ENCODE data around the gene NUP205.

The NUP205 gene

GRCh38 chr7:135557455-135558336 is at the start of gene NUP205:
Gene NUP205, plus strand, starts transcription at chr7:135557917. Its CDS starts 28 bp downstream, at chr7:135557945.
- DNase-seq, result peak; percentile 65

- DNase-seq, result peak; percentile 1
Observed at GRCh38 chr7:135508883-135509588, 48.7 kb upstream of the NUP205 start.

GRCh38 chr7:135509589-135509838 is 48.2 kb upstream of the NUP205 start:
- no peak for DNase-seq

- peak; percentile 96 for DNase-seq
Observed at GRCh38 chr7:135509839-135510591, 47.7 kb upstream of the NUP205 start, which contains the start of gene CNOT4. Gene CNOT4, minus strand, starts transcription at chr7:135510102. Its CDS starts 71,771 bp downstream, at chr7:135438331.

GRCh38 chr7:135510592-135511183 is 47.0 kb upstream of the NUP205 start:
- no peak for DNase-seq

- DNase-seq, result no peak
Observed at GRCh38 chr7:135512135-135512887, 45.4 kb upstream of the NUP205 start.

GRCh38 chr7:135514856-135515255 is 42.9 kb upstream of the NUP205 start:
- DNase-seq, result no peak

GRCh38 chr7:135517060-135517459 is 40.7 kb upstream of the NUP205 start:
- no peak for DNase-seq

GRCh38 chr7:135518748-135519147 is 39.0 kb upstream of the NUP205 start:
- no peak for DNase-seq

- DNase-seq, result no peak
Observed at GRCh38 chr7:135519233-135519688, 38.5 kb upstream of the NUP205 start.

- no peak for DNase-seq
Observed at GRCh38 chr7:135519871-135520270, 37.8 kb upstream of the NUP205 start.

GRCh38 chr7:135522509-135522908 is 35.2 kb upstream of the NUP205 start:
- no peak for DNase-seq

- DNase-seq, result no peak
Observed at GRCh38 chr7:135523146-135523545, 34.6 kb upstream of the NUP205 start.

- no peak for DNase-seq
Observed at GRCh38 chr7:135525426-135525825, 32.3 kb upstream of the NUP205 start.

GRCh38 chr7:135527025-135527424 is 30.7 kb upstream of the NUP205 start:
- no peak for DNase-seq

- no peak for DNase-seq
Observed at GRCh38 chr7:135536150-135536549, 21.6 kb upstream of the NUP205 start.

GRCh38 chr7:135537453-135537852 is 20.3 kb upstream of the NUP205 start:
- no peak for DNase-seq

- DNase-seq, result no peak
Observed at GRCh38 chr7:135537905-135538304, 19.8 kb upstream of the NUP205 start.

- no peak for DNase-seq
Observed at GRCh38 chr7:135538376-135538775, 19.3 kb upstream of the NUP205 start.

GRCh38 chr7:135539629-135540028 is 18.1 kb upstream of the NUP205 start:
- DNase-seq, result no peak

- DNase-seq, result no peak
Observed at GRCh38 chr7:135541029-135541428, 16.7 kb upstream of the NUP205 start.

- DNase-seq, result no peak
Observed at GRCh38 chr7:135550196-135550595, 7.5 kb upstream of the NUP205 start.

All from activated T-cell treated with anti-CD3 and anti-CD28 coated beads for 4 hours (primary cell).